ENCODE results near the gene TEX35. TPM values are rescaled to one million over a fixed set of nuclear protein-coding genes. Genes with fewer than 3 reads are reported as not detected.

TEX35 gene
- total RNA-seq, 1 donor from 2014 or later: not detected

- Mint-ChIP-seq H3K4me1 (ENCODE audit: low read depth, unreplicated experiment) (peaks cover 14% of the 10 kb centered on the region), H3K9me3 (ENCODE audit: unreplicated experiment) (peaks cover 2% of the 10 kb centered on the region), H3K4me3 (ENCODE audit: unreplicated experiment) (no peak overlapping the region), H3K27me3 (ENCODE audit: low read depth, unreplicated experiment) (peaks cover 25% of the 10 kb centered on the region), H3K27ac (ENCODE audit: unreplicated experiment) (no peak overlapping the region), H3K36me3 (ENCODE audit: low read depth, unreplicated experiment) (no peaks in the 10 kb centered on the region)
- Histone ChIP-seq H3K9ac (ENCODE audit: low read length) (no peak overlapping the region), H3K4me1 (ENCODE audit: insufficient read depth, low read length) (no peaks in the 10 kb centered on the region), H3K36me3 (ENCODE audit: insufficient read depth, low read length) (no peaks in the 10 kb centered on the region), H3K9me3 (ENCODE audit: insufficient read depth, low read depth, low read length) (no peaks in the 10 kb centered on the region), H3K4me3 (ENCODE audit: insufficient read depth, low read depth, low read length) (no peak overlapping the region), H2AFZ (ENCODE audit: low read depth, low read length) (no peak overlapping the region), H4K20me1 (ENCODE audit: insufficient read depth, low read length) (no peaks in the 10 kb centered on the region), H3K79me2 (ENCODE audit: insufficient read depth, low read length) (no peaks in the 10 kb centered on the region), H3K4me2 (ENCODE audit: low read length) (no peak overlapping the region), H3K27me3 (ENCODE audit: insufficient read depth, low read length) (no peaks in the 10 kb centered on the region), H3K27ac (ENCODE audit: low read depth, low read length) (no peak overlapping the region)
- FAIRE-seq (no peak), DNase-seq (ENCODE audit: low read depth) (no peak)
- TF ChIP-seq CTCF (IDR thresholded peaks at IDR 0.05; ENCODE audit: insufficient read depth, low read depth, low read length) (no peak), EZH2 (IDR thresholded peaks at IDR 0.05; ENCODE audit: insufficient read depth, low read length) (no peak)
Observed at GRCh38 chr1:178506669-178507068, 6.2 kb upstream of the TEX35 start.

GRCh38 chr1:178509414-178510007, 3.4 kb upstream of the TEX35 start:
- Histone ChIP-seq H3K9me3 (ENCODE audit: insufficient read depth, low read depth, low read length) (no peaks in the 10 kb centered on the region), H3K9ac (ENCODE audit: low read length) (no peak overlapping the region), H3K4me1 (ENCODE audit: insufficient read depth, low read length) (no peaks in the 10 kb centered on the region), H3K79me2 (ENCODE audit: insufficient read depth, low read length) (no peaks in the 10 kb centered on the region), H3K36me3 (ENCODE audit: insufficient read depth, low read length) (no peaks in the 10 kb centered on the region), H3K4me2 (ENCODE audit: low read length) (no peak overlapping the region), H3K27me3 (ENCODE audit: insufficient read depth, low read length) (no peaks in the 10 kb centered on the region), H3K27ac (ENCODE audit: low read depth, low read length) (no peak overlapping the region), H4K20me1 (ENCODE audit: insufficient read depth, low read length) (no peaks in the 10 kb centered on the region), H2AFZ (ENCODE audit: low read depth, low read length) (no peak overlapping the region), H3K4me3 (ENCODE audit: insufficient read depth, low read depth, low read length) (no peak overlapping the region)
- peaks cover 14% of the 10 kb centered on the region for H3K27me3 Mint-ChIP-seq (ENCODE audit: low read depth, unreplicated experiment)
- no peak overlapping the region for H3K27ac Mint-ChIP-seq (ENCODE audit: unreplicated experiment)
- FAIRE-seq: no peak
- H3K36me3 Mint-ChIP-seq (ENCODE audit: low read depth, unreplicated experiment): no peaks in the 10 kb centered on the region
- peaks cover 2% of the 10 kb centered on the region for H3K9me3 Mint-ChIP-seq (ENCODE audit: unreplicated experiment)
- TF ChIP-seq EZH2 (IDR thresholded peaks at IDR 0.05; ENCODE audit: insufficient read depth, low read length): no peak
- no peak for TF ChIP-seq CTCF (IDR thresholded peaks at IDR 0.05; ENCODE audit: insufficient read depth, low read depth, low read length)
- no peak overlapping the region for H3K4me3 Mint-ChIP-seq (ENCODE audit: unreplicated experiment)
- H3K4me1 Mint-ChIP-seq (ENCODE audit: low read depth, unreplicated experiment): peaks cover 14% of the 10 kb centered on the region
- DNase-seq (ENCODE audit: low read depth): peak; percentile 34

GRCh38 chr1:178510155-178510554, 2.8 kb upstream of the TEX35 start:
- Mint-ChIP-seq H3K4me1 (ENCODE audit: low read depth, unreplicated experiment) (peaks cover 14% of the 10 kb centered on the region), H3K27me3 (ENCODE audit: low read depth, unreplicated experiment) (peaks cover 11% of the 10 kb centered on the region), H3K27ac (ENCODE audit: unreplicated experiment) (no peak overlapping the region), H3K9me3 (ENCODE audit: unreplicated experiment) (peaks cover 2% of the 10 kb centered on the region), H3K36me3 (ENCODE audit: low read depth, unreplicated experiment) (no peaks in the 10 kb centered on the region), H3K4me3 (ENCODE audit: unreplicated experiment) (no peak overlapping the region)
- no peak for DNase-seq (ENCODE audit: low read depth)
- no peaks in the 10 kb centered on the region for H3K36me3 ChIP-seq (ENCODE audit: insufficient read depth, low read length)
- H4K20me1 ChIP-seq (ENCODE audit: insufficient read depth, low read length): no peaks in the 10 kb centered on the region
- H3K27me3 ChIP-seq (ENCODE audit: insufficient read depth, low read length): no peaks in the 10 kb centered on the region
- no peak overlapping the region for H3K4me2 ChIP-seq (ENCODE audit: low read length)
- no peak overlapping the region for H3K27ac ChIP-seq (ENCODE audit: low read depth, low read length)
- H3K9me3 ChIP-seq (ENCODE audit: insufficient read depth, low read depth, low read length): no peaks in the 10 kb centered on the region
- H3K9ac ChIP-seq (ENCODE audit: low read length): no peak overlapping the region
- no peaks in the 10 kb centered on the region for H3K4me1 ChIP-seq (ENCODE audit: insufficient read depth, low read length)
- H2AFZ ChIP-seq (ENCODE audit: low read depth, low read length): no peak overlapping the region
- no peak overlapping the region for H3K4me3 ChIP-seq (ENCODE audit: insufficient read depth, low read depth, low read length)
- H3K79me2 ChIP-seq (ENCODE audit: insufficient read depth, low read length): no peaks in the 10 kb centered on the region
- TF ChIP-seq CTCF (IDR thresholded peaks at IDR 0.05; ENCODE audit: insufficient read depth, low read depth, low read length) (no peak), EZH2 (IDR thresholded peaks at IDR 0.05; ENCODE audit: insufficient read depth, low read length) (no peak)
- no peak for FAIRE-seq
